ENCODE measurements around the gene RFC2. TPM values are rescaled to one million over a fixed set of nuclear protein-coding genes. Genes with fewer than 3 reads are reported as not detected.

Gene RFC2
- total RNA-seq, 1 donor from 2014 or later, result 15.7 TPM

- no peak for DNase-seq (ENCODE audit: low read depth in 2 of 2)
These were observed 60.3 kb downstream of the RFC2 start for GRCh38 chr7:74193913-74194312.

GRCh38 chr7:74193054-74193453 is 61.1 kb downstream of the RFC2 start:
- DNase-seq (ENCODE audit: low read depth in 2 of 2), result no peak

- no peak for DNase-seq (ENCODE audit: low read depth in 2 of 2)
These were observed 63.0 kb downstream of the RFC2 start for GRCh38 chr7:74191231-74191630.

- DNase-seq (ENCODE audit: low read depth in 2 of 2), result no peak
These were observed 63.9 kb downstream of the RFC2 start for GRCh38 chr7:74190259-74190658.

GRCh38 chr7:74187915-74188675 is 66.1 kb downstream of the RFC2 start:
- peak in 1 of 2 donors; percentile 22 for DNase-seq (ENCODE audit: low read depth in 2 of 2)

GRCh38 chr7:74185636-74186035 is 68.6 kb downstream of the RFC2 start:
- peak in 1 of 2 donors; percentile 73 for DNase-seq (ENCODE audit: low read depth in 2 of 2)

- no peak for DNase-seq (ENCODE audit: low read depth in 2 of 2)
These were observed 69.2 kb downstream of the RFC2 start for GRCh38 chr7:74185016-74185415.

GRCh38 chr7:74183653-74184450 is 70.3 kb downstream of the RFC2 start:
- peak; percentile 40 to 50 for DNase-seq (ENCODE audit: low read depth in 2 of 2)

GRCh38 chr7:74183142-74183541 is 71.1 kb downstream of the RFC2 start:
- no peak for DNase-seq (ENCODE audit: low read depth in 2 of 2)

GRCh38 chr7:74182453-74183090 is 71.6 kb downstream of the RFC2 start:
- DNase-seq (ENCODE audit: low read depth in 2 of 2), result no peak

GRCh38 chr7:74181821-74182220 is 72.4 kb downstream of the RFC2 start:
- no peak for DNase-seq (ENCODE audit: low read depth in 2 of 2)

Other genes with a start within 250 kb of the RFC2 start
- gene ELN, start 226.2 kb downstream of the RFC2 start, total RNA-seq, result 4.6 and 15.5 TPM in 2 replicates
- gene LIMK1, start 170.6 kb downstream of the RFC2 start, total RNA-seq, result 12.9 and 13.7 TPM in 2 replicates
- gene EIF4H, start 80.0 kb downstream of the RFC2 start, total RNA-seq, result 267 and 400 TPM in 2 replicates
- 1.3 and 3.0 TPM in 2 replicates for gene LAT2, start 44.4 kb downstream of the RFC2 start, total RNA-seq
- gene CLIP2, start 35.0 kb upstream of the RFC2 start, total RNA-seq, result 28.1 and 42.3 TPM in 2 replicates
- gene GTF2IRD1, start 199.5 kb upstream of the RFC2 start, total RNA-seq, result 4.6 and 5.2 TPM in 2 replicates